CD4-positive, alpha-beta T cell treated with Interleukin-15 for 1 hour (primary cell): Measurements from ENCODE around the gene CAMP.
"Not testable (repeated sequence)": the region's sequence is repeated elsewhere in the genome, so short reads cannot be mapped to it uniquely, and the experiment has no call there.

Experiments
- DNase-seq: peaks from one replicate; pipeline ENCODE4 v3.0.0-alpha.2; 2020

Gene CAMP, protein sequence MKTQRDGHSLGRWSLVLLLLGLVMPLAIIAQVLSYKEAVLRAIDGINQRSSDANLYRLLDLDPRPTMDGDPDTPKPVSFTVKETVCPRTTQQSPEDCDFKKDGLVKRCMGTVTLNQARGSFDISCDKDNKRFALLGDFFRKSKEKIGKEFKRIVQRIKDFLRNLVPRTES

DNA sequence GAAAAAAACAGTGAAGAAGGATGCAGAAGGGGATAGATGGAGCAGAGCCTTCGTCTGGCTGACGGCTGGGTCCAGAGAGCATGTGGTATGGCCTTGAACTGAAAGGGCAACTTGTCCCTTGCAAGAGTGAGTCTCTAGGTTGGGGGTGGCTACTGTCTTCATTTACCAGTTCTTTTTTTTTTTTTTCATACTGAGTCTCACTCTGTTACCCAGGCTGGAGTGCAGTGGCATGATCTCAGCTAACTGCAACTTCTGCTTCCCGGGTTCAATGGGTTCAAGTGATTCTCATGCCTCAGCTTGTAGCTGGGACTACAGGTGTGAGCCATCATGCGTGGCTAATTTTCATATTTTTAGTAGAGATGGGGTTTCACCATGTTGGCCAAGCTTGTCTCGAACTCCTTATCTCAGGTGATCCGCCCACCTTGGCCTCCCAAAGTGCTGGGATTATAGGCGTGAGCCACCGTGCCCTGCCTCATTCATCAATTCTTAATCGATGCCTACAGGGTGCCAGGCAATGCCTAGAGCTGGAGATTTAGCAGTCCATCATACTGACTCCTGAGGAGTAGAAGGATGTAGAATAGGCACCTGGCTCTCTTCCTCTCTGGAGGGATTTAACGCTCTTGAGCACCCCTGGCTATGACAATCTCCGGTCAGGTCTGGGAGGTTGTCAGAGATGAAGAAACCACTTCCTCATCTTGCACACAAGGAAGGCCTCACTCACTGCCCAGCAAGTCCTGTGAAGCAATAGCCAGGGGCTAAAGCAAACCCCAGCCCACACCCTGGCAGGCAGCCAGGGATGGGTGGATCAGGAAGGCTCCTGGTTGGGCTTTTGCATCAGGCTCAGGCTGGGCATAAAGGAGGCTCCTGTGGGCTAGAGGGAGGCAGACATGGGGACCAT, at the start of gene CAMP:
Gene CAMP (plus strand): TSS at position 880 of the 898 bp plus-strand sequence. CDS start 17 bp downstream, at position 897.
- peak; percentile 82 for DNase-seq

DNA sequence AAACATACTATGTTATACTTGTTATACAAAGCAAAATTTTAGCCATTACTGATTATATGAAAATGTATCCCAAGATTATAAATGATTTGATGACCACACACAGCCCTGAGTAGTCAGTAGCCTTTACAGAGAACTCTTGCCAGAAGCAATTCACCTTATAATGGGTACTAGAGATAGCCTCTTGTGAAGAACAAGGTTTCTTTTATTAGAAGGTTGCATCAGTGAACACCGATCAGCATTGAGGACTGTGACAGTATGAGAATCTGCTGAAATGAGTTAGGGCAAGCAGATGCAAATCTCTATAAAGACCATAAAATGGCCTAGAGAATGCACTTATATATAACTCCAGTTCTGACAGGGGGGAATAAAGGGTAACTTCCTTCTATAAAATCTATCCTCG, 45.2 kb upstream of the CAMP start:
- DNase-seq, result no peak

DNA sequence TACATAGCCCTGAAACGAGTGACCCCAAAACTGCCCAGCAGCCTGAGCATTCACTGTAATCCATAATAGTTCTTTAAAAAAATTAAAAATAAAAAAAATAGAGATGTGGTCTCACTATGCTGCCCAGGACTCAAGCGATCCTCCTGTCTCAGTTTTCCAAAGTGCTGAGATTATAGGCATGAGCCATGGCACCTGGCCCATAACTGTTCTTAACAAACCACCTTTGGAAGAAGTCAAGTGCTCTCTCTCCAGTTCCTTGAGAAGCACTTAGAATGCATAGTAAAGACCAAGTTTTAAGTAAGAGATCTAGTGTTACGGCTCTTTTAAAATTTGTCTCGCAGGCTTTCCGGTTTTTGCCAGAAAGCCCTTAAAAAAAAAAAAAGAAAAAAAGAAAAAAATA, 43.3 kb upstream of the CAMP start:
- DNase-seq, result no peak

DNA sequence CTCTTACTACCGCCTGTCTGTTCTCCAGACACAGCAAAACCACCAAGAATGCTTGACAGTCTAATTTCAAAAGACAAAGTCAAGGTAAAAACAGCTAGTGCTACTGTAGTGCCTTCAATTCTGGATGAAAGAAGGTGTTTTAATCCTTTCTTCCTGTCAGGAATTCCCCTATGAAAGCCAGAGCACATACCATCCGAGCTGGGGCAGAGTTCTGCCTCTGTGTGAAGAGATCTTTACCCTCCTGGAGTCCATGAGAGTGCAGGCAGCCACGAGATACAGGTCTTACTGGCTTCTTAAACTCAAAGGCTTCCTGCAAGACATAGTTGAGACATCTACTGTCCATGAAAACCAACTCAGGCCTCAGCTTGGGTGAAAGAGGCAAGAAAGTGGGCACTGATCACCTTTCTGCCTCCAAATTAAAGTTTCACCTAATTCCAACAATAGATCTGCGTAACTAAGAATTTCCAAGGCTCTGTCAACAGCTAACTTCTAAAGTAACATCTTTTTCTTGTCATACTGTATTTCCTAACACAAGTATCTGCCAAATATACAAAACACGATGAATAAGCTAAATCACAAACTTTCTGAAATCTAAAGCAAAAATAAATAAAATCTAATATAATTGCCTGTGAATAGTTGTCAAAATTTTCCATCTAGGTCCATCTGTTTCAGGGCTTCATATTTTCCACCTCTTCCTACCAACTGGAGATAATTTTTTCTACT, 42.6 kb upstream of the CAMP start:
- no peak for DNase-seq

DNA sequence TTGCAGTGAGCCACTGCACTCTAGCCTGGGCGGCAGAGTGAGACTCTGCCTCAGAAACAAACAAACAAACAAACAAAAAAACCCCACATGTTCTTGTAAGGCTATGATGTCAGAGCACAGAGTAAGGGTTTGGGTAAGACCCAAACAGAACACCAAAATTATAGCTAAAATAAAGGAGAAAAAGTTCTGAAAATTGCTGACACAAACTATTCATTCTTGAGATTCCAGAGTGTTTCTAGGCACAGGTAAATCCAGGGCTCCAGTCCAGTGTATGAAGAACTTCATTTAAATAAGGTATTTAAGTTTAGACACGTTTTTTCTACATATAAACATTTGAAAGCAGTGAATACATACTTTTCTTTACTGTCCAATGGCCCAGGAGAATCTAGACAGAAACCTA, 39.0 kb upstream of the CAMP start:
- DNase-seq, result no peak

DNA sequence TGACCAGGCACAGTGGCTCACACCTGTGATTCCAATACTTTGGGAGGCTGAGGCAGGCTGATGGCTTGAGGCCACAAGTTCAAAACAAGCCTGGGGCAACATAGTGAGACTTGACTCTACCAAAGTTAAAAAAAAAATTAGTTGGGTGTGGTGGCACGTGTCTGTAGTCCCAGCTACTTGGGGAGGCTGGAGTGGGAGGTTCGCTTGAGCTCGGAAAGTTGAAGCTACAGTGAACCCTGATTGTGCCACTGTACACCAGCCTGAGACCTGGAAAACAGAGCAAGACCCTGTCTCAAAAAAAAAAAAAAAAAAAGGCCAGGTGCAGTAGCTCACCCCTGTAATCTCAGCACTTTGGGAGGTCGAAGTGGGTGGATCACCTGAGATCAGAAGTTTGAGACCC, 38.2 kb upstream of the CAMP start:
- DNase-seq, result no peak

DNA sequence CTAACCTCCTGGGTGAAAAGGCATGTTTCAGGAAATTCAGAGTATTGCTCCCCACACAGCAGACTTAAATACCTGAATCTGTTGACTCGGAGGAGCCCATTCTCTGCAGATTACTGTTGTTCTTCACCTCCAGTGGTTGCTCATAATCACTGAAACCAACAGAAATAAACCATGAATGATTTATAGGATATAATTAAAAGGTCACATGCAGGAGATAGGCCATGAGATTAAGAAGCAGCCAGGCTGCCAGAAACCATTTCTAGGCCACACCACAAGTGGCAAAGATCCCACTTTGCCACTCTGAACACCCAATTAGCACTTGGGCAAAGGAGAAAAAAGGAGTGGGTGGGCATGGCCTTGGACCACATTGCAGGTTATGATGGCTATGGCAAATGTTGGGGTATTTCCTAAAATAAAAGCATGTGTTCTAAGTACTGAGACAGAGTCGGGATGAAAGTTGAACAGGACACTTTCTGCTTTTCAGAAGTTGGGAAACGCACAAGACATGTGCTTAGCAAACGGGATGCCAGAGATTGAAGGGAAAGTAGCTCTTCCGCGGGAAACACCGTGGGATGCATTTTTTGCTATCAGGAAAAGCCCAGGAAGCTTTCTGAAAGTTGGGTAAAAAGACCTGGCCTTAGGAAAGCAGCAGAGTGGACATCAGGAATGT, 36.5 kb upstream of the CAMP start:
- DNase-seq, result no peak

DNA sequence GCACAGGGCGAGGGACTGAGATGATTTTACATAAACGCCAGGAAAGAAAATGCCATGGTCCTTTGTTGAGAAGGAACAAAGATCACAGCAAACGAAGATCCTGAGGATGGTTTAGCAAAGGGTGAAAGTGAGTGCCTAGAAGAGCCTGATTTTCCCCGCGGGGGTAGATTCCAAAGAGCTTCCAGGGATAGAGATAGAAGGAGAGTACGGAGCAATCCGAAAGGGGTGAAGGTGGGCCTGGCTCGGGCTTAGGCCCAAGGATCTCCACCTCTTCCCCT, 36.1 kb upstream of the CAMP start:
- DNase-seq, result no peak

DNA sequence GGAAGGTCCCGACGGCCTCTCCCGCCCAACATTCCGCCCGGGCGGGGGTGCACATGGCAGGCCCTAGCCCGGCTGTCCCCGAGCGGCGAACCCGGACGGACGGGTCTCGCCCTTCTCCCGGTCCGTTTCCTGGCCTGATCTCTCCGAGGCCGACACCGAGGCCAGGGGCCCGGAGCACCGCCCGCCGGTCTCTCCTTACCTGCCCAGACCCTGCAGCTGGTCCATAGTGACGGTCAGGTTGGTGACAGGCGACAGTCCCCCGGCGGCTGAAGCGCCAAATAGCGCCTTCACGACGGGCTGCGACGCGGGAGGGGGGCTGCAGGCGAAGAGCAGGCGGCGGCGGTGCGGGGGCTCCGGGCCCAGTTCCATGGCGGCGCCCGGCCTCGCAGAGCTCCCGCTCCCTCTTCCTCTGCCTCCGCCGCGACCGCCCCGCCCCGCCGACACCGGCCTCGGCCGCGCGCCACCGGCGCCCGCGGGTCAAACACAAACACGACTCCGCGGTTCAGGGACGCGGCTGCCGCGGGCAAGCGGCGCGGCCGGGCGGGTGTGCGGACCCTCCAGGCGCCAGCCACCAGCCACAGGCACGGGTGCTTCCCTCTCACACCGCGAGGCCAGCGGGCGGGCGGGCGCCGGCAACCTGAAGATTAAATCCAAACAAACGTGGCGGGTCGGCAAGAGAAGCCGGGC, 35.6 kb upstream of the CAMP start:
- no peak for DNase-seq

DNA sequence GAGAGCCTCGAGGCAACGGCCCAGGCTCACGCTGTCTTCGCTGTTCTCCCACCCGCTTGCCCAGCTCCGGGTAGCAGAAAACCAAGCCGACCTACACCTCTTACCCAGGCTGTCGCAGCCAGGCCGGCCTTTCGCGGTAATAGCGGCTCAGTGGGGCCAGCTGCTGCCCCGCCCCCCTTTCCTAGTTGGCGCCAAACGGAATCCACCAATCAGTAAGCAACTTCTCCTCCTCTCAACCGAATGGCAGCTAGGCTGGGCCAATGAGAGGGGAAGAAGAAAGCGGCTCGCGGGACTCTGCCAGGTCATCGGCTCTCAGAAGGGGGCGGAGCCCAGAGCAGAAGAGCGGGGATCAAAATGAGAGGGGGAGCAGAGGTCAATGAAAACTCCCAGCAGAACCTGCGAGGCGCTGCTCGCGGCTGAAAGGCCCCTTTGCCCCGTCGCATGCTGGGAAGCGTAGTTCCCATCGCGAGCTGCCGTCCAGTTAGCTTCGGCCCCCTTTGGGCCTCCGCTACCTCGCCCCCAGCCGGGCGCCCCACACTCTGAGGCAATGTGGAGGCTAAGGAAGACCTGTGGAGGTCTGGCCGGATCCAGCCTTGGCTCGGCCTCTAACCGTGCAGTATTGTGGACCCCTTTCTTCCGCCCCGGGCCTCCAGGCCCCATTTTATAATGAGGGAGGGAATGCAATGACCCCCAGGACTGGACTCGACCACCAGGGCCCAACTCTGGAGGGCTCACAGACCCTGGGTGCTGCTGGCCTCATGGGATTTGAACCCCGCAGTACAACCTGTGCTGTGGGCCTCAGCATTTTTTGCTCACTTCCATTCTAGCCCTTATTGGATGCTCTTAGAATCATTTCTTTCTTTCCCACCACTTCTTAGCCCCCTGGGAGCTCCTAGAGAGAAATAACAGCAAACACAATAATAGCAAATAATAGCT, 34.8 kb upstream of the CAMP start, which contains the start of gene CDC25A:
Gene CDC25A (minus strand): TSS at position 152 of the 936 bp plus-strand sequence. CDS start 470 bp downstream, outside the sequence.
- peak; percentile 98 for DNase-seq

DNA sequence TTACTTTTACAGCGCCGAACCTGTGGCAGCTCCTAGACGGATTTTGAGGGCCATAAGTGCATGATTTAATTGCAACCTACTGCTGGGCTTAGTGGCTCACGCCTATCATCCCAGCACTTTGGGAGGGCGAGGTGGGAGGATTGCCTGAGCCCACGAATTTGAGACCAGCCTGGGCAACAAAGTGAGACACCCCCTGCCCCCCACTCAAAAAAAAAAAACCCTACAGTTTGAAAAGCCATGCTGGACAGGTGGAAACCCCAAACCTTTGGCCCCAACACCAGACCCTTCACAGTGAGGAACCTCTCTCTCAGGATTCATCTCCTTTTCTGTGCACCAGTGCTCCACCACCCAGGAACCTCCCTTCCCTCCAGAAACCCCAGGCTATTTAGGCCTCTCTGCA, 34.0 kb upstream of the CAMP start:
- DNase-seq, result no peak

DNA sequence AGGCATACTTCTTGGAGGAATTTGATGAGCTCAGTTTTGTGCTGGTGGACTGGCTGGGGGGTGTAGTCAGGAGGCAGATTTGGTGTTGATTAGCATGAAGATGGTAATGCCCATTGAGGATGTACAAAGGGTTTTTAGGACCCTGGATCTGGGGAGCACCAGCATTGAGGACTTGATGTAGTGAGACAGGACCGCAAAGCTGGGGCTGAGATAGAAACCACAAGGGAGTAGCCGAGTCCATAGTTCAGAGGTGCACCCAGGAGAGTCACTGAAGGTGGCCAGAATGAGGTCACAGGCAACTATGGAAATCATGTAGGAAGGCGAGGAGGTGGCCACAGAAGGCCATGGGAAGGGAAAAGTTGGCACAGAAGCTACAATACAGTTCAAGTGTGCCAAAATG, 32.4 kb upstream of the CAMP start:
- no peak for DNase-seq

DNA sequence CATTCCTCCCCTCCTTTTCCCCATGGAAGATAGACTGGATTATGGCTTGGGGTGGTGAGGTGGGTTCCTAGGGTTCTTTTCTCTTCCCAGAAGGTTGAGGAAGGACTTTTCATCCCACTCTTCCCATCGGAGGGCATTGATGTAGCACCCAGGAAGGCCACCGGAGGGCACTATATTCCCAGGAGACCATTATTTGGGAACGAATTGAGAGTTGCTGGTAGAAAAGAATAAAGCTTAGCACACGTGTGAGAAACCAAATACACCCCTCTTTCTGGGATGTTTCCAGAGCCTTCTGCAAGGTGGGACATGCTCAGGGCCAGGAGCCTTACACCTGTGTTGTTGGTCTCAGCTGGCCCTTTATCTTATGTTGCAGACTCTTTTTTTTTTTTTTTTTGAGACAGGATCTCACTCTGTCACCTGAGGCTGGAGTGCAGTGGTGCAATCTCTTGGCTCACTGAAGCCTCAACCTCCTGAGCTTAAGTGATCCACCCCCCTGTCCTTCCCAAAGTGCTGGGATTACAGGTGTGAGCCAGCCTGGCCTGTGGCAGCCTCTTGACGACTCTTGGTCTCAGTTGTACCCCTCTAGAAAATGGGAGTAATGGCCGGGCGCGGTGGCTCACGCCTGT, 28.7 kb upstream of the CAMP start:
- DNase-seq, result no peak

DNA sequence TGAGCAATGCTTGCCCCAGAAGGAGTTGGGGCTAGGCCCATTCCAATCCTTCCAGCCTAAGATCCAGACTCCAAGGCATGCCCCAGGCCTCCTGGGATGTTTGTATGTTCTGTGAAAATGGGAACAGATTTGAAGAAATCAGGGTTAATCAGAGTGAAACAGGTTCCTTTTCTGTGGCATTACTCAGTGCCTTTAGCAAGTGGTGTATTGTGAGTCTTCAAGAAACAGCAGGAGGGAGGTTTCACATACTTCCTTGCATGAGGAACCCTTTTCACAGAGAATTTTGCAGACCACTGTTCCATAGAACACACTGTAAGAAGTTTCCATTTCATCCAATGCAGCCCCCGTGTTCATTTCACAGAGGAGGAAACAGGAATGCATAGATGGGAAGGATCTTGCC, 26.7 kb upstream of the CAMP start:
- DNase-seq, result no peak

DNA sequence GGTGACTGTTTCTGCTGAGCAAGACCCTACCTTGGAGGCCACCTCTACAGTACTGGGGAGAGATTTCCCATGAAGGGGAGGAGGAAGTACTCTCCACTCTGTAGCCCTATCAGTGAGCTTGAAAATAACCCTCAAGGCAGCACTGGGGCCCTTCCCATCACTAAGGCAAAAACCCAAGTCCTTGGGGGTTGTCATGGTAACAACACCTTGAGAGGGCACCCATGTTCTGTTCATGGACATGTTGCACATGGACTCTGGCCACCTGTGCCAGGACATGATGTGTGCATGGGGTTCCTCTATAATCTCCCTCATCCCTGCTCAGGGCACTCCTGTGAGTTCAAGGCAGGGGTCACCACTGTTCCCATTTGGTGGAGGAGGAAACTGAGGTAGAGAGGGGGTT, 24.2 kb upstream of the CAMP start:
- DNase-seq, result no peak

DNA sequence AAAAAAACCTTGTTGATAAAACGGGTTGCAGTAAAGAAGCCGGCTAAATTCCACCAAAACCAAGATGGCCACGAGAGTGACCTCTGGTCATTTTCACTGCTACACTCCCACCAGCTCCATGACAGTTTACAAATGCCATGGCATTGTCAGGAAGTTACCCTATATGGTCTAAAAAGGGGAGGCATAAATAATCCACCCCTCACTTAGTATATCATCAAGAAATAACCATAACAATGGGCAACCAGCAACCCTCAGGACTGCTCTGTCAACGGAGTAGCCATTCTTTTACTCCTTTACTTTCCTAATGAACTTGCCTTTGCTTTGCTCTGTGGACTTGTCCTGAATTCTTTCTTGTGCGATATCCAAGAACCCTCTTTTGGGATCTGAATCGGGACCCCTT, 20.7 kb upstream of the CAMP start:
- no peak for DNase-seq

DNA sequence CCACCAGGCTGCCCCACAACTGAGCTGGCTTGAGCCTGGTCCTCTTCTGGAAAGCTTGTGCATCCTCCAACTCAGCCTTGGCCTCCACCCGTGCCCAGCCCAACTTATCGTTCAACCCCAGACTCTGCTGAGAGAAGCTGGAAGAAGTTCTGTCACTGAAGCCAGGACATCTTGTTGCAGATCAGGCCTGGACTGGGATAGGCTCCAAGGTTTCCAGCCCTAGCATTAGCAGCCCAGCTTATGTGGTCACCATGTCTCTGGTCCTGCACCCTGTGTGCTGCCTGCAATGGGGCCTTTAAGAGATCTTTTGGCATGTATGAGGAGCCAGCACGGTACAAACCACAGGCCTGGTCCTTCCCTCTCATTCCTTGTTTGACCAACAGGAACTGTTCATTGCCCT, 15.2 kb upstream of the CAMP start:
- DNase-seq, result no peak

DNA sequence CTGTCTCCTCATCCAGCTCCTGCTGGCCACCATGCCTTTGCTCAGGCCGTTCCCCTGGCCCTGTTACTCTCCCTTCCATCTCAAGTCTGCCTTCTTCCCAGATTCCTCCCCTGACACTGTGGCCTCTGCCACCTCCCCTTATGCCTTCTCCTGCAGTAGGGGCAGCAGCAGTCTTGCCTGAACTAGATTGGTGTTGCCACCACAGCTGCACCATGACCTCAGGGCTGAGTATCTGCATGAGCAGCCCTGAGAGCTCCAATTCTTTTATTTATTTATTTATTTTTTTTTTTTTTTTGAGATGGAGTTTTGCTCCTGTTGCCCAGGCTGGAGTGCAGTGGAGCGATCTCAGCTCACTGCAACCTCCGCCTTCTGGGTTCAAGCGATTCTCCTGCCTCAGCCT, 13.8 kb upstream of the CAMP start:
- DNase-seq, result no peak

DNA sequence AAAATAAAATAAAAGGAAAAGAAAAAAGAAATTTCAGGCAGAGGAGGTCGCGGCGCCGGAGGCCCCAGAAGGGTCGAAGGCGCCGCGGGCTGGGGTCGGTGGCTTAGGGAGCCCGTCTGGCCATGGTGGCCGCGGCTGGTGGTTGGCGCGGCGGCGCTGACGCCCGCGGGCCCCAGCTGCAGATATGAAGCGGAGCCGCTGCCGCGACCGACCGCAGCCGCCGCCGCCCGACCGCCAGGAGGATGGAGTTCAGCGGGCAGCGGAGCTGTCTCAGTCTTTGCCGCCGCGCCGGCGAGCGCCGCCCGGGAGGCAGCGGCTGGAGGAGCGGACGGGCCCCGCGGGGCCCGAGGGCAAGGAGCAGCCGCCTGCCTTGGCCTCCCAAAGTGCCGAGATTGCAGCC, 12.8 kb upstream of the CAMP start:
- not testable (repeated sequence) for DNase-seq

DNA sequence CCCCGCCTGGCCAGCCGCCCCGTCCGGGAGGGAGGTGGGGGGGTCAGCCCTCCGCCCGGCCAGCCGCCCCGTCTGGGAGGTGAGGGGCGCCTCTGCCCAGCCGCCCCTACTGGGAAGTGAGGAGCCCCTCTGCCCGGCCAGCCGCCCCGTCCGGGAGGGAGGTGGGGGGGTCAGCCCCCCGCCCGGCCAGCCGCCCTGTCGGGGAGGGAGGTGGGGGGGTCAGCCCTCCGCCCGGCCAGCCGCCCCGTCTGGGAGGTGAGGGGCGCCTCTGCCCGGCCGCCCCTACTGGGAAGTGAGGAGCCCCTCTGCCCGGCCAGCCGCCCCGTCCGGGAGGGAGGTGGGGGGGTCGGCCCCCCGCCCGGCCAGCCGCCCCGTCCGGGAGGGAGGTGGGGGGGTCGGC, 11.5 kb upstream of the CAMP start:
- not testable (repeated sequence) for DNase-seq

DNA sequence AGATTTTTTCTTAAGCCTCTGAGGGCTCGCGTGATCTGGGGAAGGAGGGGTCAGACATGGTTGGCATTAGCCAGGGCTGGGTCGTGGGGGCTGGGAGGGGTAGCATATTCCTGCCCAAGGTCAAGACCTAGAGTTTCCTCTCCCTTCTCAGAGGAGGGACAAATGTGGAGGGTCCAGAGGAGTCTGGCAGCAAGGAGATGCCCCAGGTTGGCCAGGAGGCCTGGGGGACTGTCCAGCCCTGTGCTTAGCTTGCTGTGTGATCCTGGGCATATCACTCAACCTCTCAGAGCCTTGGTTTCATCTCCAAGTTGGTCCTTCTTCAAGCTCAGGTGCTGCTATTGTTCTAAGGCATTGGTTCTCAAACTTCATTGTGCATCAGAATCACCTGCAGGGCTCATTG, 9.1 kb upstream of the CAMP start:
- DNase-seq, result no peak
